GM12874 (cell line): ENCODE results near the gene MXD4.

Source experiments
- TF ChIP-seq, protein P1 (sequence below): IDR thresholded peaks from 2 replicates; pipeline ENCODE4 v1.5.1; 2011; ENCODE audit warnings: low read depth, mild to moderate bottlenecking, control low read depth, low read length, moderate library complexity; ENCODE audit not compliant: insufficient read depth

MXD4 gene

DNA sequence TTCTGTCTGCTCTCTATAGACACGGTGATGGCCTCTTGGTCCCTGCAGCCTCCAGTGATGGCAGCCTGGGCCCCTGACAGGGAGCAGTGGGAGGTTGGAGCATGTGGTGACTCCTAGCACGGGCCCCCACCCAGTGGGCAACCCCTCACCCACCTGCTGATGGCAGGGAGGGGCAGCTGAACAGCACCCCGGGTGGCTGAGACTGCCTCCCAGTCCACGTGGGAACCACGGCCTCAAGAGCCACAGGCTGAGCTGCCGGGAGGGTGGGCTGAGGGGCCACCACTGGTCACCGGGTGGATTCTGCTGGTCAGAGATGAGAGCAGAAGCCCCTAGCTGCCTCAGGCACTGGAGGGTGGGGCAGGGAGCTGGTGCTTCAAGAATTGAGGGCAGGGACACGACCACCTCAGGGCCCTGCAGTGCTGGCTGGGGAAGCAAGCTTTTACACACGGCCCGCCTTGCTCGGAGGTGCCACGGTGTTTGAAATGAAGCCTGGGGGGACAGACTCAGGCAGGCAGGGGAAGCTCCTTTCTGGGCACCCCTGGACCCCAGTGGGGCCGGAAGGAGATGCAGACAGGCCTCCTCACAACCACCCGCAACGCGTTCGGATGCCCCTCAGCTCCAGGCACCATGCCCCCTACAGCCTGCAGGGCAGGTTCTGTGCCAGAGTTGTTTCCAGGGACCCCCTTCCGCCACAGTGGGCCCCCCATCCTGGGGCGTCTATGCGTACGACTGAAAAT is 13.7 kb downstream of the MXD4 start:
- TF ChIP-seq, protein P1, sequence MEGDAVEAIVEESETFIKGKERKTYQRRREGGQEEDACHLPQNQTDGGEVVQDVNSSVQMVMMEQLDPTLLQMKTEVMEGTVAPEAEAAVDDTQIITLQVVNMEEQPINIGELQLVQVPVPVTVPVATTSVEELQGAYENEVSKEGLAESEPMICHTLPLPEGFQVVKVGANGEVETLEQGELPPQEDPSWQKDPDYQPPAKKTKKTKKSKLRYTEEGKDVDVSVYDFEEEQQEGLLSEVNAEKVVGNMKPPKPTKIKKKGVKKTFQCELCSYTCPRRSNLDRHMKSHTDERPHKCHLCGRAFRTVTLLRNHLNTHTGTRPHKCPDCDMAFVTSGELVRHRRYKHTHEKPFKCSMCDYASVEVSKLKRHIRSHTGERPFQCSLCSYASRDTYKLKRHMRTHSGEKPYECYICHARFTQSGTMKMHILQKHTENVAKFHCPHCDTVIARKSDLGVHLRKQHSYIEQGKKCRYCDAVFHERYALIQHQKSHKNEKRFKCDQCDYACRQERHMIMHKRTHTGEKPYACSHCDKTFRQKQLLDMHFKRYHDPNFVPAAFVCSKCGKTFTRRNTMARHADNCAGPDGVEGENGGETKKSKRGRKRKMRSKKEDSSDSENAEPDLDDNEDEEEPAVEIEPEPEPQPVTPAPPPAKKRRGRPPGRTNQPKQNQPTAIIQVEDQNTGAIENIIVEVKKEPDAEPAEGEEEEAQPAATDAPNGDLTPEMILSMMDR, result no peak

DNA sequence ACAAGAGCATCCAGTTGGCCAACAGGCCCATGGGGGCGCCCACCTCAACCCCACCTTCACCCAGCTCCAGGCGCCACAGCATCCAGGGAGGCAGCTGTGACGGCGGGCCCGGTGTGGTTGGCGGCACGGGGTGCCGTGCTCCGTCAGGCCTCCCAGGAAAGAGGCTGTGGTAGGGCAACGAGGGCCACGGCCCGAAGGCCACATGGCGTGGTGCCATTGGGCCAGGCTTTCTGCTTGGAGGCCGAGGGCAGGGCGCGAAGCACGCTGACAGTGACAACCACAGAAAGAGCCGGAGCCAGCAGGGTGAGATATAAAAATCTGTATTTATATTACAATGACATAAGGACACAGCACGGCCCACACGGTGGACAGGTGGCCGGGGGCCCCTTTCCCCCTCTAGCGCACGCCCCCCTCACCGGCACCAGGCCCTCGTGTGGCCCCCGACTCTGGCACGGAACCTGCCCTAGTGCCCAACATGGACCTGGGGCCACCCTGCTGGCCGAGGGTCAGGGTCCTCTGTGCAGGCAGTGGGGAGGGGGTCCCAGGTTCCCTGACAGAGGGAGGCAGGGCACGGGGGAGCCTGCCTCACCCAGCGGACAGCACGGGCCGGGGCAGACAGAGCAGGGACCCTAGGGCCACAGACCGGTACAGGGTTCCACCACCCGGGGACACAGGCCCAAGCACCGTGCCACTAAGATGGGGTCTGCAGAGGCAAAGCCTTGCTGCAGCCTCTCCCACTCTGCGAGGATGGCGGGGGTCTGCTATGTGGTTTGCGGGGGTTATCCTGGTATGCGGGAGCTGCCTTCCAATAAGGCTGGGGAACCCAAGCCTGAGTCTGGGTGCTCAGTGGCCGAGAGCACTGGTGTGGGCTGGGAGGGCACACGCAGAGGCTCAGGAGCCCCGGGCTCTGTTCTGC is 14.5 kb downstream of the MXD4 start:
- TF ChIP-seq, protein P1, result no peak

DNA sequence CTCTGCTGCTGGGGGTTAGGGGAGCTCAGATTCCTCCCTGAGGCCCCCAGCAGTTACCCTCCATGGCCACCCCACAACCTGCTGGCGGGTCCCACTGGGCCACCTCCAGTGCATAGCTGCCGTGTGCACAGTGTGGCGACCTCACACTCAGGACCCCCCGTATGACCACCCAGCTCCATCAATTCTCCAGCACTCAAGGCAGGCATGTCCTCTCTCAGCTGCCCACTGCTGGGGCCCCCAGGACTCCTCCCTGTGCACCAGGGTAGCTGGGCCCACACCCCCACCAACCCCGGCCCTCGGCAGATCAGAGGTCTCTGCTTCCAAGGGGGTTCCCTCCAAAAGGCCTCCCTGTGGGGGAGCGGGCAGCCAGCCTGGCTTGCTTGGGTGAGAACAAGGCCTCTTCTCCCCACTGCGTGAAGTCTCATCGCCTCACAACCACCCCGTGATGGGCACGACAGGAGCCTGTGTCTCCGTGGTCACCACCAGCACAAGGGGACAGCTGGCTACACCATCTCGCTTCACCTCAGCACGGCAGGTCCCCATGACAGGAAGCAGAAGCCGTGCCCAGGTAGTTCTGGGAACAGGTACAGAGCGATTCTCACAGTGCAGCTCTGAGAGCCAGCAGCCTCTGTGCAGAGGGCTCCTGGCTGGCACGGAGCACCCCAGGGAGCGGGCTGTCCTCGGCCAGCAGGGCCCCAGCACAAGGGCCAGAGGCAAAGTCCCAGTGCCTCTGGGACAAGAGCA is 15.4 kb downstream of the MXD4 start:
- TF ChIP-seq, protein P1, result no peak

GRCh38 chr4:2245787-2246275 is 16.1 kb downstream of the MXD4 start:
- TF ChIP-seq, protein P1, result no peak

DNA sequence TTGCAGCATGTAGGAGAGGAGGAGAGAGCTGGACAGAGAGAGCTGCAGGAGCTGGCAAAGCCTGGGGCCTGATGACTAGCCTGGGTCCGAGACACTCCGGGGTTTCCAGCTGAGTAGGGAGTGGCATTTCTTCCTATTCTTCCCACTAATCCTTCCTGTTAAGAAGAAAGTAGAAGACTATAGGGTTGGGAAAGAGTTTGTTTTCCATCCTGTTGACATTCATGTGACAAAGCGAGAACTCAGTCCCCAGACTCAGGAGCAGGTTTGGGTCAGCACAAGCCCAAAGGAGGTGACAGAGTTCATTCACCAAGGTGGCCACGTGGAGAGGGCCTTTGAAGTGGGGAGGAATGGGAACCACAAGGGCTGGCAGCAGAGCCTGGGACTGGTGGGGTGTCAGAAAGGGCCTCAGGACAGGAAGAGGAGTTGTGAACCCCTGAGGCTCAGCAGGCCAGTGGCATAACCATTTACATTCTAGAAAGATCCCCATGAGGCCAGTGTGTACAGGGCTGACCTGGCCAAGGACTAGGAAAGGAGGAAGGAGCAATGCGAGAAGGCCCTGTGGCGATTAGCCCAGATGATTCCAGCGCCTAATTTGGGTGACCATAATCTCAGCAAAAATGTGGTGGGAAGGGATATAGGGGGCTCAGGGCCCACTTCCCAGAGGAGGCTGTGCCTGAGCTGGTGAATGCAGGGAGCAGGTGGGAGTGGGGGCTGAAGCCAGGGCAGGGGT is 16.7 kb downstream of the MXD4 start:
- TF ChIP-seq, protein P1, result no peak

DNA sequence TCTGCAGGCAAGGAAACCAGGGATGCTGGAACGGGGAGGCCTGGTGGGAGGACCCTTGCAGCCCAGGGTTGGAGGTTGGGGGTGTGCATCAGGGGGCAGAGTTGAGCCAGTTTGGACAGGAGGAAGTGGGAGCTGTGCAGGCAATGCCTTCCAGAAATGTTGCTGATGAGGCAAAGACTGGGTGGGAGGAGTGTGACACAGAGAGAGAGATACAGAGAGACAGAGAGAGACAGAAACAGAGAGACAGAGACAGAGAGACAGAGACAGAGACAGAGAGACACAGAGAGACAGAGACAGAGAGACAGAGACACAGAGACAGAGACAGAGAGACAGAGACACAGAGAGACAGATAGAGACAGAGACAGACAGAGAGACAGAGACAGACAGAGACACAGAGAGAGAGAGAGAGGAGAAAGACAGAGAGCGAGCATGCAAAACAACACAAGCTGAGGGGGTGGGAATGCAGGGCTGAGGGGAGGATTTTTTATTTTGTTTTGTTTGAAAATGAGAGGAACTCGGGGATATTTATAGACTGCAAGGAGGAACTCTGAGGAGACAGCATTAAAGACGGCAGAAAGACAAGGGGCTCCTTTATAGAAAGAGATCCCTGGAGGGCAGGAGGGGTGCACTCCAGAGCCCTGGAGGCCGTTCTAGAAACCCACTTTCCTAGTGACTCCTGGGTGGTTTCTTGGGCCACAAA is 18.1 kb downstream of the MXD4 start:
- TF ChIP-seq, protein P1, result peak; percentile 21; the same call in 1 of the 2 replicates
